Fibroblast of lung (primary cell): ENCODE measurements around the gene TCP11L2.

ENCODE experiments used
- CTCF ChIP-seq, 2 donors: IDR thresholded peaks in 1 of 2; conservative IDR thresholded peaks in 1 of 2; 1 replicate in 1 of 2; 2 replicates in 1 of 2; pipeline ENCODE4 v1.5.1; 2011 to 2012; ENCODE audit warnings: low read length in 2 of 2, control low read depth in 1 of 2, inconsistent platforms in 1 of 2, low read depth in 1 of 2, mild to moderate bottlenecking in 1 of 2
- EZH2 ChIP-seq: IDR thresholded peaks from 2 replicates; pipeline ENCODE4 v1.5.1; 2012; ENCODE audit warnings: low read length, control low read depth, mild to moderate bottlenecking; ENCODE audit errors: missing control alignments

GRCh38 chr12:106271575-106272505, 30.7 kb upstream of the TCP11L2 start:
- TF ChIP-seq EZH2: no peak
- no peak for TF ChIP-seq CTCF (conservative IDR thresholded peaks at IDR 0.05 in 1 of 2, IDR thresholded peaks at IDR 0.05 in 1 of 2; ENCODE audit: low read depth in 1 of 2, low read length in 2 of 2)
